ENCODE data around the gene BACH2.
"Not testable (repeated sequence)": the region's sequence is repeated elsewhere in the genome, so short reads cannot be mapped to it uniquely, and the experiment has no call there.

Gene BACH2

DNA sequence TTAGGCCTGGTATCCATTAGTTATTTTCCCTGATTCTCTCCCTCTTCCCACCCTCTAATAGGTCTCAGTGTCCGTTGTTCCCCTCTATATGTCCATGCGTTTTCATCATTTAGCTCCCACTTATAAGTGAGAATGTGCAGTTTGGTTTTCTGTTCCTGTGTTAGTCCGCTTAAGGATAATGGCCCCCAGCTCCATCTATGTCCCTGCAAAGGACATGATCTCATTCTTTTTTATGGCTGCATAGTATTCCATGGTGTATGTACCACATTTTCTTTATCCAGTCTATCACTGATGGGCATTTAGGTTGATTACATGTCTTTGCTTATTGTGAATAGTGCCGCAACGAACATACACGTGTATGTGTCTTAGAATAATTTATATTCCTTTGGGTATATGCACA, 14.4 kb downstream of the BACH2 start:
- DNase-seq (ENCODE audit: extremely low read depth in 1 of 2, low read depth in 1 of 2), result not testable (repeated sequence)

- DNase-seq (ENCODE audit: extremely low read depth in 1 of 2, low read depth in 1 of 2), result no peak
Measured at GRCh38 chr6:90278129-90278528, 18.5 kb downstream of the BACH2 start.

- no peak for DNase-seq (ENCODE audit: extremely low read depth in 1 of 2, low read depth in 1 of 2)
Measured at GRCh38 chr6:90277302-90278011, 19.2 kb downstream of the BACH2 start.

GRCh38 chr6:90274451-90275030, 22.1 kb downstream of the BACH2 start:
- peak; percentile 76 to 85 for DNase-seq (ENCODE audit: extremely low read depth in 1 of 2, low read depth in 1 of 2)

- no peak for DNase-seq (ENCODE audit: extremely low read depth in 1 of 2, low read depth in 1 of 2)
Measured at GRCh38 chr6:90273863-90274262, 22.8 kb downstream of the BACH2 start.

DNA sequence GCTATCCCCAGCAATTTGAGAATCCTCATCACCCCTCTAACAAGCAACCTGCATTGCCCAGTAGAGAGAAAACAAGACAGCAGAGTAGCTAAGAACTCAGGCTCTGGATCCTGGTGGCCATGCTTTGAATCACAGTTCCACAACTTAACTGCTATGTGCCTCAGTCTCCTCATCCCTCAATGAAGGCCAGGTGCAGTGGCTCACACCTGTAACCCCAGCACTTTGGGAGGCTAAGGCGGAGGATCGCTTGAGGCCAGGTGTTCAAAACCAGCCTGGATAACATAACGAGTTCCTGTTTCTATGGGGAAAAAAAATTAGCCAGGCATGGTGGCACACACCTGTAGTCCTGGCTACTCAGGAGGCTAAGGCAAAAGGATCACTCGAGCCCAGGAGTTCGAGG, 23.7 kb downstream of the BACH2 start:
- DNase-seq (ENCODE audit: extremely low read depth in 1 of 2, low read depth in 1 of 2), result no peak

DNA sequence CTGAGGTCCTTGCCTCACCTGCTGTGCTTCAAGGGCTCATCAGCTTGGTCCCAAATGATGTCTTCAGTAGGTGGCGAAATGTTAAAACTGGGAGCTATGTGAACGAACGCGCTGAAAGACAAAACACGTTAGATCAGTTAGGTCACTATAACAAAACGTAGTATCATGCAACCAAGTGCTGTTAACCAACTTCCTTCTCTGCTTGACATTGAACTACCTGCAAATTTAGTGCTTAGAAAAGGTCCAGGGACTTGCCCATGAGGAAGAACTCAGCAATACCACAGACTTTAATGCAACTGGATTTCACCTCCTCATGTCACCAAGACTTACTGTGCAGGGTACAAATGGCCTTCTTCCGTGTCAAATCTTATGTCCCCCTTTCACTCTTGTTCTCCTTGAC, 24.8 kb downstream of the BACH2 start:
- DNase-seq (ENCODE audit: extremely low read depth in 1 of 2, low read depth in 1 of 2), result no peak

GRCh38 chr6:90269334-90269733, 27.3 kb downstream of the BACH2 start:
- DNase-seq (ENCODE audit: extremely low read depth in 1 of 2, low read depth in 1 of 2), result no peak

DNA sequence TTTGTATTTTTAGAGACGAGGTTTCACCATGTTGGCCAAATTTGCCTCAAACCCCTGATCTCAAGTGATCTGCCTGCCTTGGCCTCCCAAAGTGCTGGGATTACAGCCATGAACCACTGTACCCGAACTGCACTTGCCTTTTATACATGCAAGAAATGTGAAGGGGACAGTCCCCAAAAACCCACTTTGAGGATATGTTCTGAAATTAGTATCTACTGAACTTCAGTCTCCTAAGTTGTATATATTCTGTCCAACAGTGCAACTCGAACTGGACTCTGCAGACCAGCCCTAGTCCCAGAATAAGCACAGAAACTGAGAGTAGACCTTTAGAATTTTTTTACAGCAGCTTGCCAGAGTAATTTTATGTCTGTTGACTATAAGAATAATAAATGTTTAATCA, 28.5 kb downstream of the BACH2 start:
- no peak for DNase-seq (ENCODE audit: extremely low read depth in 1 of 2, low read depth in 1 of 2)

GRCh38 chr6:90266905-90267621, 29.6 kb downstream of the BACH2 start:
- no peak for DNase-seq (ENCODE audit: extremely low read depth in 1 of 2, low read depth in 1 of 2)

GRCh38 chr6:90264561-90264960, 32.1 kb downstream of the BACH2 start:
- no peak for DNase-seq (ENCODE audit: extremely low read depth in 1 of 2, low read depth in 1 of 2)

DNA sequence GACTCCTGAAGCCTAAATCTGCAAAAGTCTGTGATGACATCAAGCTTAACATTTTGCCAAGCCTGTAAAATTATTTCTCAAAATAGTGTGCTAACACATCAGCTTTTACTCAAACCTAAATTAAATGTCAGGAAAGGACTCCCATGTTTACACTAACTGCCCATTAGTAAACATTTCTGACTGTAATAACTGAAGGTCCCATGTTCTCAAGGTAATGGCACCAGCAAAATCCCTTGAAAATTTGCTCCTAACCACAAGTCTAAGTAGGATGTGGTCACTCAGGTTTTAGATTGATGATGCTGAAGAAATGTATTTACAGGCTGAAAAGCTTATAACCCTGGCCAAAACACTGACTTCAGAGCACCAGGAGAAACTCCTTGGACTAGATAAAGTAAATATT, 33.0 kb downstream of the BACH2 start:
- DNase-seq (ENCODE audit: extremely low read depth in 1 of 2, low read depth in 1 of 2), result no peak

DNA sequence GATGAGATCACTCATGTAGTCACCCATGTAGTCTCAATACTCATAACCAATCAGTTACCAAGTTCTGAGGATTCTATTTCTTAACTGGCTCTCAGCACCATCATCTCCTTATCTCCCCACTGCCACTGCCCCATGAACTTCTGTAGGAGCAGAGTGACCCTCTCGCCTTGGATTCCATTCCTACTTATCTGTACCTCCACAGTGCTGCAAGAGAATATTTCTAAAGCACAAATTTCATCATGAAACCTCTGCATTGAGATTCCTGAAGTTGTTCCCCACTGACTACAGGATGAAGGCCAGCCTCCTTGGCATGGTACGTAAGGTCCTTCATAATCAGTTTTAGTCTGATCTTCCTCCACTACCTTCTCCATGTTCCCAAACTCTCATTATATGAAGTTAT, 34.8 kb downstream of the BACH2 start:
- no peak for DNase-seq (ENCODE audit: extremely low read depth in 1 of 2, low read depth in 1 of 2)

GRCh38 chr6:90257486-90257738, 39.2 kb downstream of the BACH2 start:
- no peak for DNase-seq (ENCODE audit: extremely low read depth in 1 of 2, low read depth in 1 of 2)

GRCh38 chr6:90256698-90257485, 39.8 kb downstream of the BACH2 start:
- no peak for DNase-seq (ENCODE audit: extremely low read depth in 1 of 2, low read depth in 1 of 2)

GRCh38 chr6:90253631-90254030, 43.0 kb downstream of the BACH2 start:
- DNase-seq (ENCODE audit: extremely low read depth in 1 of 2, low read depth in 1 of 2), result no peak

- DNase-seq (ENCODE audit: extremely low read depth in 1 of 2, low read depth in 1 of 2), result no peak
Measured at GRCh38 chr6:90251295-90251992, 45.2 kb downstream of the BACH2 start.

DNA sequence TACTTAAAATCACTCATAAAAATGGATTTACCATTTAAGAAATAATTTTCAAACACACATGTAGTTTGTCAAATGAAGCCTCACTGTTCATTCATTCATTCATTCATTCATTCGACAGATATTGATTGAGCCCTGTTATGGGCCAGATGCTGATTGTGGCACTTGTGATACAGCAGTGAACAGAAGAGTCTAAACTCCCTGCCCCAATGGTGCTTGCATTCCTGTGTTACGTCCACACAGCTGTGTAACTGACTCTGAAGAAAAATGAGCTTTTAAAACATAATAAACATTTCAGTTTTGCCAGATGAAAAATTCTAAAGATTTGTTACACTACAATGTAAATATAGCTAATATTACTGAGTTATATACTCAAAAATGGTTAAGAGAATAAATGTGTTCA, 46.2 kb downstream of the BACH2 start:
- no peak for DNase-seq (ENCODE audit: extremely low read depth in 1 of 2, low read depth in 1 of 2)

DNA sequence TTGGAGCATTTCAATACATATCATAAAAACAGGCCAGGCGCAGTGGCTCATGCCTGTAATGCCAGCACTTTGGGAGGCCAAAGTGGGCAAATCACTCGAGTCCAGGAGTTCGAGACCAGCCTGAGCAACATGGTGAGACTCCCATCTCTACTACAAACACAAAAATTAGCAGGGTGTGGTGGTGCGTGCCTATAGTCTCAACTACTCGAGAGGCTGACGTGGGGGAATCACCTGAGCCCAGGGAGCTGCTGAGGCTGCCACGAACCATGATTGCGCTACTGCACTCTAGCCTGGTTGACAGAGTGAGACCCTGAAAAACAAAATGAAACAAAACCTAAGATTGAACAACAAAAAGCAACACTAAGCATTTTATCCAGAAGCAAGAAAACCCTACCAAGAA, 47.2 kb downstream of the BACH2 start:
- no peak for DNase-seq (ENCODE audit: extremely low read depth in 1 of 2, low read depth in 1 of 2)

DNA sequence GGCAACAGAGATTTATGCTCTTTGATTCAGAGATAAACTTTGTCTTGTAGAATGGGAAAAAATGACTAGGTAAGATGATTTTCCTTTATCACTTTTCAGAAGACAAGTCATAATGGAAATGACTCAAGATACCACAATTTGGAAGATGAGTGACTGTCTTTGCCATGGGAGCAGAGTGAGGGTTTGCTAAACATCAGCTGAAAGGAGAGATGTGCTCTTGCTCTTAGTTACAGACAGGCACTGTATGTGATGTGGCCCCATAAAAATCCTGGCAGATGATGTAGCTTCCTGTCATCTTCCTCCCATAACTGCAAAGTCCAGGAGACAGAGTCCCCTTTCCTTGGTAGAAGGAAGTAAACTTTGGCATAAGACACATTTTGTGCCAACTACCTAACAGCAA, 47.6 kb downstream of the BACH2 start:
- DNase-seq (ENCODE audit: extremely low read depth in 1 of 2, low read depth in 1 of 2), result no peak

DNA sequence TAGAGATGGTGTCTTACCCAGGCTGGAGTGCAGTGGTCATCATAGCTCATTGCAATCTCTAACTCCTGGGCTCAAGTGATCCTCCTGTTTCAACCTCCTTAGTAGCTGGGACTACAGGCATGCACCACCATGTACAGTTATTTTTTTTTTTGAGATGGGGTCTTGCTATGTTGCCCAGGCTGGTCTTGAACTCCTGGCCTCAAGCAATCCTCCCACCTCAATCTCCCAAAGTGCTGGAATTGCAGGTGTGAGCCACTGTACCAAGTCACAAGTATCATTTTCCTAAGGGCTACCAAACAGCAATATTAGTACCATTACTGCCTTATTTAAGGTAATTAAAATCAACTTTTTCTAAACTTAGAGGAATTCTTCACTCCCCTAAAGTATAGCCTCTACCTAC, 49.4 kb downstream of the BACH2 start:
- DNase-seq (ENCODE audit: extremely low read depth in 1 of 2, low read depth in 1 of 2), result no peak
